Measurements from ENCODE around the gene RAB11FIP3. TPM values are rescaled to one million over a fixed set of nuclear protein-coding genes. Genes with fewer than 3 reads are reported as not detected.

The RAB11FIP3 gene
- total RNA-seq, 1 experiment from 2014 or later: 33.7 TPM

DNA sequence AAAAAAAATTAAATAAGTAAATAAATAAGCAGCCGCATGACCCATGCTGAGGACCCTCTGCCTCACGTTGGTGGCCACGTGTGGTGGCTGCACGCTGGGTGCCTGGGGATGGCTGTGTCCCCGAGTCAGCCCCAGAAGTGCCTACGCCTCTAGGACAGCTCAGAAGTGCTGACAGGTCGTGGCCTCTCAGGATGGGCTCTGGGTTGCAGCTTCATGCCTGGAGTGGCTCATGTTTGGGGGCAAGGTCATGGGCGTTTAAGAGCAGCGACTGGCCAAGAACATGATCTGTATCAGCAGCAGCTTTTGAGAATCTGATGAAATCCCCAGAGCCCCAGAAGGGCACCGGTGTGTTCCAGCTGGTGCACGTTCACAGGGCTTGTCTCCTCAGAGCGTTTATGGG, 75.3 kb downstream of the RAB11FIP3 start:
- no peak overlapping the region for H3K4me3 Mint-ChIP-seq (ENCODE audit: low read depth, unreplicated experiment)
- no TSS peak for BruUV-seq (replicated peaks)

DNA sequence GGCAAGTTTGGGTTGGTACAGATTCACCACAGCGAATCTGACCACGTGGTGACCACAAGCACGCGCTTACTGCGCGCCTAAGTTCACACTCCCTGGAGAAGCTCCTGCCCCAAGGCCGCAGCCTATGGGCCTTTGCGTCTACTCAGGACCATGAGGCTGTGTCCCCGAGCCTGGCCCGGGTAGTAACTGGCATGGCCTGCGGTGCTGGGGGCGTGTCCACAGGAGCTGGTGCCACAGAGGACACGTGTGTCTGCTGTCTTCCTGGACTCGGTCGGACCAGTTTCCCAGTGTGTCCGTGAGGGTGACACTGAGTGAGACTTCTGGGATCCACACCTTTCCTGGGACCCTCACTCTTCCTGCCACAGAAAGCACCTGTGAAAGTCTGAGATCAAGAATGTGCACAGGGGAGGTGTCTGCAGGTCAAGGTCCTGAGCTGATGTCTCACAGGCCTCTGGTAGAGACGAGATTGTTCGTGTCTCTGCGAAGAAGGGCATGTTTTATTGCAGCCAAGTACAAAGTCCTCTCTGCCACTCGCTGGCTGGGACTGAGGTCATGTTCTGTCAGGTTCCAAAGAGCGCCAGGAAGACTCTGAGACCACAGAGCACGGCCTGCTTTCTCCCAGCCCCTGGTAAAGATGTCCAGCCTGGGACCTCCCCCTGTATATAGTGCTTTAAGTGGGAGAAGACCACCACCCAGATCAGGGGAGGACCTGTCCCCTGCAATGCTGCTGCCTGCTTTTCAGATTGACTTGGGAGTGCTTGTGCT, 76.9 kb downstream of the RAB11FIP3 start:
- H3K36me3 Mint-ChIP-seq (ENCODE audit: insufficient read depth, unreplicated experiment): no peaks in the 10 kb centered on the region
- H3K4me3 Mint-ChIP-seq (ENCODE audit: low read depth, unreplicated experiment): no peak overlapping the region
- H3K4me1 Mint-ChIP-seq (ENCODE audit: low read depth, unreplicated experiment): peaks cover 9% of the 10 kb centered on the region
- no peaks in the 10 kb centered on the region for H3K27me3 Mint-ChIP-seq (ENCODE audit: unreplicated experiment)
- intact Hi-C loops (cut with micrococcal nuclease; ENCODE audit: unreplicated experiment): no loop called here
- no peak for DNase-seq
- CTCF ChIA-PET: no interaction called here
- TF ChIP-seq, protein P1, sequence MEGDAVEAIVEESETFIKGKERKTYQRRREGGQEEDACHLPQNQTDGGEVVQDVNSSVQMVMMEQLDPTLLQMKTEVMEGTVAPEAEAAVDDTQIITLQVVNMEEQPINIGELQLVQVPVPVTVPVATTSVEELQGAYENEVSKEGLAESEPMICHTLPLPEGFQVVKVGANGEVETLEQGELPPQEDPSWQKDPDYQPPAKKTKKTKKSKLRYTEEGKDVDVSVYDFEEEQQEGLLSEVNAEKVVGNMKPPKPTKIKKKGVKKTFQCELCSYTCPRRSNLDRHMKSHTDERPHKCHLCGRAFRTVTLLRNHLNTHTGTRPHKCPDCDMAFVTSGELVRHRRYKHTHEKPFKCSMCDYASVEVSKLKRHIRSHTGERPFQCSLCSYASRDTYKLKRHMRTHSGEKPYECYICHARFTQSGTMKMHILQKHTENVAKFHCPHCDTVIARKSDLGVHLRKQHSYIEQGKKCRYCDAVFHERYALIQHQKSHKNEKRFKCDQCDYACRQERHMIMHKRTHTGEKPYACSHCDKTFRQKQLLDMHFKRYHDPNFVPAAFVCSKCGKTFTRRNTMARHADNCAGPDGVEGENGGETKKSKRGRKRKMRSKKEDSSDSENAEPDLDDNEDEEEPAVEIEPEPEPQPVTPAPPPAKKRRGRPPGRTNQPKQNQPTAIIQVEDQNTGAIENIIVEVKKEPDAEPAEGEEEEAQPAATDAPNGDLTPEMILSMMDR (IDR thresholded peaks at IDR 0.05; ENCODE audit: unreplicated experiment): no peak
- no peak overlapping the region for H3K27ac Mint-ChIP-seq (ENCODE audit: unreplicated experiment)
- no peaks in the 10 kb centered on the region for H3K9me3 Mint-ChIP-seq (ENCODE audit: low read depth, unreplicated experiment)
- no TSS peak for BruUV-seq (replicated peaks)

More for the DNA sequence above, 75.3 kb downstream of the RAB11FIP3 start:
- no peaks in the 10 kb centered on the region for H3K36me3 Mint-ChIP-seq (ENCODE audit: insufficient read depth, unreplicated experiment)
- TF ChIP-seq, protein P1 (IDR thresholded peaks at IDR 0.05; ENCODE audit: unreplicated experiment): no peak
- H3K4me1 Mint-ChIP-seq (ENCODE audit: low read depth, unreplicated experiment): peaks cover 9% of the 10 kb centered on the region
- DNase-seq: no peak
- H3K27me3 Mint-ChIP-seq (ENCODE audit: unreplicated experiment): no peaks in the 10 kb centered on the region
- H3K27ac Mint-ChIP-seq (ENCODE audit: unreplicated experiment): no peak overlapping the region
- CTCF ChIA-PET: no interaction called here
- no peaks in the 10 kb centered on the region for H3K9me3 Mint-ChIP-seq (ENCODE audit: low read depth, unreplicated experiment)
- intact Hi-C loops (cut with micrococcal nuclease; ENCODE audit: unreplicated experiment): no loop called here

DNA sequence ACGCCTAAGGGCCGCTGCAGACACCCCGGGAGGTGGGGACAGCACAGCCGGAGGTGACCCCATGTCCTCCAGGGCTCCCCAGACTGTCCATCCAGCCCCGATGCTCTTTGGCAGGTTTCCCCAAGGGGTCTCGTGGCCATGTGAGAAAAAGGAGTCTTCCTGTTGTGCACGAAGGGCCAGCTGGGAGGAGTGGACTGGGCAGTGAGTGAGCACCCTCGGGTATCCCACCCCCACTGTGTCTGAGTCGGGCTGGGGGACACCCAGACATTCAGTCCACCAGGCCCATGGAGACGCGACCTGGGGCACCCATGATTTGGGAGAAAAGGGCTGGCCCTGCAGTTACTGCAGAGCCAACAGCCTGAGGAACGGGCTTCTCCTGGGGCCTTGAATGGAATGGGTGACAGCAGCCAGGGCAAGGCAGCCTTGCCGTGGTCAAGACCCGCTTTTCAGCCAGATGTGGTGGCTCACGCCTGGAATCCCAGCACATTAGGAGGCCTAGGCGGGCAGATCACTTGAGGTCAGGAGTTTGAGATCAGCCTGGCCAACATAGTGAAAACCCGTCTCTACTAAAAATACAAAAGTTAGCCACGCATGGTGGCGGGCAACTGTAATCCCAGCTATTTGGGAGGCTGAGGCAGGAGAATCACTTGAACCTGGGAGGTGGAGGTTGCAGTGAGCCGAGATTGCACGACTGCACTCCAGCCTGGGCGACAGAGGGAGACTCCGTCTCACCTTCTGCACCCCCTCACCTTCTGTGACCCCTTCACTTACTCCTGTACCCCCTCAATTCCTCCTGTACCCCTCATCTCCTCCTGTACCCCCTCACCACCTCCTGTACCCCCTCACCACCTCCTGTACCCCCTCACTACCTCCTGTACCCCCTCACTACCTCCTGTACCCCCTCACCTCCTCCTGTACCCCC, 78.0 kb downstream of the RAB11FIP3 start:
- Mint-ChIP-seq H3K9me3 (ENCODE audit: low read depth, unreplicated experiment) (no peaks in the 10 kb centered on the region), H3K36me3 (ENCODE audit: insufficient read depth, unreplicated experiment) (no peaks in the 10 kb centered on the region), H3K27me3 (ENCODE audit: unreplicated experiment) (no peaks in the 10 kb centered on the region), H3K4me1 (ENCODE audit: low read depth, unreplicated experiment) (peaks cover 9% of the 10 kb centered on the region), H3K4me3 (ENCODE audit: low read depth, unreplicated experiment) (no peak overlapping the region), H3K27ac (ENCODE audit: unreplicated experiment) (no peak overlapping the region)
- no TSS peak for BruUV-seq (replicated peaks)
- CTCF ChIA-PET: no interaction called here
- TF ChIP-seq, protein P1 (IDR thresholded peaks at IDR 0.05; ENCODE audit: unreplicated experiment): no peak
- intact Hi-C loops (cut with micrococcal nuclease; ENCODE audit: unreplicated experiment): no loop called here
- no peak for DNase-seq

DNA sequence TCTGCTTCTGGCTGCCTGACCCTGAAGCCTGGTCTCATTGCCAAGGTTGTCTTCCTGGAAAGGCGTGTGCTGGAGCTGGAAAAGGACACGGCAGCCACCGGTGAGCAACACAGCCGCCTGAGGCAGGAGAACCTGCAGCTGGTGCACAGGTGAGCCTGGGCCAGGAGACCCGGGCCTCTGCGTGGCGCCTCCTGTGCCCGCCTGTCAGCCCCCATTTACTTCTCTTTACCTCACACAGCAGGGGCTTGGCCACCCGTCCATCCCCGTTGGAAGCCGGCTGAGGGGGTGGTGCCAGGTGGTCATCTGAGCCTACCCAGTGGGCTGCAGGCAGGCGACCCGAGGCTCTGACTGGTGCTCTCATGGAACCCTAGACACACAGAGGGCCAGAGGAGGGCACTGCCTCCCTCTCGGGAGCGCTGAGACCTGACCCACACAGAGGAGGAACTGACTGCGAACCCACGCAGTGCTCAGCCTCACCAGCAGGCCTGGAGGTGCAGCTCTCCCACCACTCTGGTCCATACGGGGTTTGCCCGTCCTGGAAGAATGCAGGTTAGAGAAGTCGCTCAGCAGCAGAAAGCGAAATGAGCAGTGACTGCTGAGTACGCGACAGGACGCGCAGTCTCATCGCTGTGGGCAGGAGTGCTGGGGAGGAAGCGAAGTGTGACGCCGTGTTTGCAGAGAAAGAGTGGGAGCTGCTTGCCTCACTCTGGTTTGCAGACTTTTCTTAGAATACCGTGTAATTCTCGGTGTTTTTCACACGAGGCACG, 80.2 kb downstream of the RAB11FIP3 start:
- TF ChIP-seq, protein P1 (IDR thresholded peaks at IDR 0.05; ENCODE audit: unreplicated experiment): no peak
- no TSS peak for BruUV-seq (replicated peaks)
- intact Hi-C loops (cut with micrococcal nuclease; ENCODE audit: unreplicated experiment): no loop called here
- Mint-ChIP-seq H3K36me3 (ENCODE audit: insufficient read depth, unreplicated experiment) (no peaks in the 10 kb centered on the region), H3K9me3 (ENCODE audit: low read depth, unreplicated experiment) (no peaks in the 10 kb centered on the region), H3K4me1 (ENCODE audit: low read depth, unreplicated experiment) (peaks cover 9% of the 10 kb centered on the region), H3K27ac (ENCODE audit: unreplicated experiment) (no peak overlapping the region), H3K4me3 (ENCODE audit: low read depth, unreplicated experiment) (no peak overlapping the region), H3K27me3 (ENCODE audit: unreplicated experiment) (no peaks in the 10 kb centered on the region)
- no peak for DNase-seq
- CTCF ChIA-PET: no interaction called here

Measured in Calu3 (cell line).